ENCODE data around the gene LARGE1.

The LARGE1 gene

GRCh38 chr22:33771136-33771535 is 149.1 kb downstream of the LARGE1 start:
- no peak for DNase-seq

DNA sequence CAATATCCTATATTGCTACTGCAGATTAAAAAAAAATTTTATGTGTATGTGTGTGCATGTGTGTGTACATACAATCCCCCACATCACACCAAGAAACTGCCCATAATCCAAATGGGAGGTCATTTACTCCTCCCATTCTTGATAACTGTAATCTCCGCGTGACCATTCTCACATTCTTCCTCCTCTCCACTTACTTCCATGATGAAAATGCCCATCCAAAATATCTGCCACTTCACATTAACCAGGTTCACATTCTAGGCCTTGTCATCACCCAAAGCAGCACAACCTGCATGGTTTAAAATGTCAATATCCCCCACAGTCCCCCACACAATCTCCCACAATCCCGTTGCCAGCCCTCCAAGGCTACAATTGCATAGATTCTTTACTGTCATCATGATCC is 149.6 kb downstream of the LARGE1 start:
- DNase-seq: no peak

DNA sequence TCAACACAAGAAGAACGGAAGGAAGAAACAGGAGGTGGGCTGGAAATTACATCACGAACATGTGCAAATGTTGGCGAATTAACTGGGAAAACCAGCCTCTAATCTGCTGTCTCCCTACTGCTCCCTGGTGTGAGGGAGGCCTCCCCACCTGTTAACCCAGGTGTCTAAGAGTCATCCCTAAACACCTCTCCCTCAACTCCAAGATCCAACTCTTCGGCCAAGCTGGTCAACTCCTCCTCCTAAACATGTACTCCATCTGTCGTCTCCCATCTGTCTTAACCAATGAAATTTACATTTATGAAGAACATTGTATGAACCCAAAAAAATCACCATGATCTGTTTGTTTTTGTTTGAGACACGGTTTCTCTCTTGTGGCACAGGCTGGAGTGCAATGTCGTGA is 154.2 kb downstream of the LARGE1 start:
- DNase-seq: no peak

GRCh38 chr22:33758961-33759360 is 161.3 kb downstream of the LARGE1 start:
- no peak for DNase-seq

GRCh38 chr22:33757802-33758483 is 162.3 kb downstream of the LARGE1 start:
- no peak for DNase-seq

GRCh38 chr22:33757041-33757801 is 163.1 kb downstream of the LARGE1 start:
- DNase-seq: no peak

DNA sequence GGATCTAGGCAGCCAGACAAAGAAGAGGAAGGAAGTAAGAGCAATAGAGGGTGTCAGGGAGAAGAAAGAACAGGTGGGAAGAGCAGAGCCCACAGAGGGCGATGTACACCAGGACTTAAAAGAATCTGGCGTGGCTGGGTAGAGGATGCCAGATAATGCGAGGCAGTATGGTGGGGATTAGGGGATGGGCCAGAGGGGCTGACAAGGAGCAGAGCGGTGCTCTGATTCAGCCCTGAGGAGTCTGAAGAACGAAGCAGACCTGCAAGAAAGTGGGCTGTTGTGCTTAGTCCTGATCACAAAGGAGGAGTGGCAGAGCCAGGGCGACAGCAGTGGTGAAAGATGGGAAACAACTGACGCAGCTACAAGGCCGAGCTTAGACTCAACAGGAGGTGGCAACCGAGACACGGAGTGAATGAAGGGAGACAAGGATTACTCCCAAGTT is 163.7 kb downstream of the LARGE1 start:
- DNase-seq: no peak

DNA sequence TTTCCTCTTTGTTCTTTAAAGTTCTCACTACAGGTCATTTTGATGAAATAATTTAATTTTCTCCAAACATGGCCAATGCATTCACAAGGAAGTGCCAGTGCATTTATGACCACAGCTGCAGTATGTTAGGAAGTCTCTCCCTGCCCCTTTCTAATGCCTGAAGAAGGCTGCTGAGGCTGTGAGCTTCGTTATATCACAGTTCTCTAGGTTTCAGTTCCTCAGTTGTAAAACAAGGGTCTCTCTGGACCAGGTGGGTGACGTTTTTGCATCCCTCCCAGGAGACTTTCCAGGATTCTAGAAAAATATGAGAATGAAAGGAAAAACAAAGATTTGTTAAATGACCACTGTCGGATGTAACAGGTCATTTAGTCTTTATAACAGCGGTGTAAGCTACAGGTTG is 171.6 kb downstream of the LARGE1 start:
- DNase-seq: no peak

DNA sequence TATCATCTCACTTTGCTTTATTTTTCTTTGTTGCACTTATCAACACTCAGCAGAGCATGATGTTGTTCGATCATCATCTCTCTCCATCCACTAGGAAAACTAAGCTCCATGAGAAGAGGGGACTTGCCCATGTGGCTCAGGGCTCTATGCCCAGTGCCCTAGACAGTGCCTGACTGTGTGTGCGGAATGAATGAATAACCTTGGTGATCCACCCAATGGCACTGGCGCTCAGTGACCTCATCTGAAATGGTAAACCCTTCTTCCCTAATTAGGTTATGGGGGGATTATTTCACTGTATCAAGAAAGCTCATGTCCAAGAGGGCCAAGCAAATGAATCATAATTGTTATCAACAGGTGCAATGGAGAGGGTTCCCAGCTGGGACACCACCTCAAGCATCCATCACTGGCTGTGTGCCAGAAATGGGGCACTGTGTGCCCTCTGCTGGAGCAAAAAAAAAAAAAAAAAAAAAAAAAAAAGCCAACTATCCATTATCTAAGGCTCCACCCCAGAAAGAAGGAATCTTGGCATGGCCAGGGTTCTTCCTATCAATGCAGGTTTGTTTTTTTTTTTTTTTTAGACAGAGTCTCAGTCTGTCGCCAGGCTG is 172.6 kb downstream of the LARGE1 start:
- DNase-seq: no peak

GRCh38 chr22:33747029-33747428 is 173.2 kb downstream of the LARGE1 start:
- DNase-seq: no peak

DNA sequence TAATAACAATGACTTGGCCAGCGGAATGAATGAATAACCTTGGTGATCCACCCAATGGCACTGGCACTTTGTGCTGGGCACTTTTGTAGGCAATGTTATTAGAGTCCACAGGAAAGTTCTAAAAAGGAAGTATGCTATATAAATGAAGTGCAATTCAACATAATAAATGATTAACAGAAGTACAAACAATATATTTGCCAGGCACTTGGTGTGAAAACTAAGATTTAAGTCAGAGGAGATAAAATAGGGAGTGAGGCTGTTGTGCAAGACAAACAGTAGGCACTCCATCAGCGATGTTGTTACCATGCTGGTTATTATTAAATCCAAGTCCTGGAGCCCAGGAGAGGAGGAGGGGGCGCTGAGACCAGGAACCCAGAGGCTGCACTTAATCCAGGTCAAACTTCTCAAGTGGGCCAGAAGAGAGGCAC is 173.8 kb downstream of the LARGE1 start:
- DNase-seq: no peak

DNA sequence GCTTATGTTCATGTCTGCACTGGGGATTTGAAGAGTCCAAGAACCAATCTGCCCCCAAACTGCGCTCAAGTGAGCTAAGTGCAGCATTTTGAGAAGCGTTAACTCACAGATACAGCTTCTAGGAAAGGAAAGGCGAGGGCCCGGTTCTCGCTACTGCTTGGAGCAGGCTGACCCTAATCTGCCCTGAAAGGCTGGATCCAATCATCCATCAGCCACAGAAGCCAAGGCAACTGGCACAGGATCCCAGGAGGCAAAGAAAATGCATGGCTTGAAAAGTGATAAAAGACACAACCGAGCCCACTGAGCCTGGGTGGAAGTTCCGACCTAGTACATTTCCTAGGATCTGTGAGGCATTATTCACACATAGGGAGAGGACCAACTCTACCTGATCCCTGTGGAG is 174.8 kb downstream of the LARGE1 start:
- DNase-seq: no peak

- no peak for DNase-seq
These were observed 176.5 kb downstream of the LARGE1 start for GRCh38 chr22:33743756-33744155.

GRCh38 chr22:33741025-33741424 is 179.3 kb downstream of the LARGE1 start:
- no peak for DNase-seq

DNA sequence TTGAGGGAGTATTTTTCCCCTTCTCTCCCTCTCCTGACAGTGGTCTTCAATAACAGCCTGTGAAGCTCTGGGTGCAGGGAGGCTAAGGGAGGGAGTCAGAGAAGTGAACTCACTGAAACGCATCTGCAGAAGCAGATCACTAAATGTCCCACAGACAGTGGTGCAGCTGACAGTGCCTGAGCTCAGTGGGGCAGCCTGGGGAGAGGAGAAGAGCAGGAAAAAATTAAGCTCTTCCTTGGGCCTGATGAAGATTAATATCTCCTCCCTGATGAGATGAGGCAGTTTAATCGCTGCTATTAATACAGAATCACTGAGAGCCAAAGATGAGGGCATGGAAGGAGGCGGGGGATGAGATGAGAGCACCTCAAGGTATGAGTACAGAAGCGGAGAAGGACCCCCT is 180.8 kb downstream of the LARGE1 start:
- DNase-seq: no peak

DNA sequence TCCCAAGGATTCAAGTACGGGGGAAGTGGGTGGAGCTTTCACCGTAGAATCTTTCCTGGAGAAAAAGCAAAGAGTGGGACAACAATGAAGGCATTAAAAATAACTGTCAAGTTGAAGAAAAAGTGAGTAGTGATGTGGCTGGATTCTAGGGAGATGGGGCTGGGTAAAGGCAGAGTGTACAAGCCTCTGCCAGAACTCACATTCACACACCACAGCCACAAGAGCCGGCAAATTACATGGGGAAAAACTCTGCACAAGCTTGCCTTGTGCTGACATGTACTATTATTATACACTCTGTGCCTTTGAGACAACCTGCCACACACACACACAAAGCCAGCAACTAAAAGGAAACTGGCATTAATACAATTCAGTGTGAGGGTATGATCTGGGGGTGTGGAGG is 182.6 kb downstream of the LARGE1 start:
- no peak for DNase-seq

- no peak for DNase-seq
These were observed 184.3 kb downstream of the LARGE1 start for GRCh38 chr22:33735978-33736377.

GRCh38 chr22:33728847-33729246 is 191.4 kb downstream of the LARGE1 start:
- DNase-seq: no peak

DNA sequence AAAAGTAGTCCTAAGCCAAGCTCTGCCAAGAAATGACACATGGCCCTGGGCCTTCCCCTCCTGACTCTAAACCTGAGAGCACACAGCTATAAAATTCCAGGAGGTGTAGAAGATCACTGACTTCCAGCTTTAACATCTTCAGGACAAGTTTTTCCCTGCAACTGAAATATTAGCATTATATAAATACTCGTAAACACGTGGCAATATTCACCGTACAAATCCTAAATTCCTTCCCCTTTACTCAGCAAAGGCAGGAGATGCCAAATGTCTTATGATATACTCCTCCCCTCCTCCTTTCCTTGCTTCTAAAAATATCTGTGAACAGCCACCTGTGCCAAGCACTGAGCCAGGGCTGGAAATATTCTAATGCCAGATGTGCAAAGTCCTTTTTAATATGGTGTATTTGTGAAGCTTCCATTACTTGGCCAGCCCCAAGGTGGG is 194.0 kb downstream of the LARGE1 start:
- DNase-seq: no peak

- DNase-seq: no peak
These were observed 196.4 kb downstream of the LARGE1 start for GRCh38 chr22:33723915-33724314.

- no peak for DNase-seq
These were observed 197.5 kb downstream of the LARGE1 start for GRCh38 chr22:33722816-33723215.

- DNase-seq: no peak
These were observed 200.0 kb downstream of the LARGE1 start for GRCh38 chr22:33720166-33720878.

DNA sequence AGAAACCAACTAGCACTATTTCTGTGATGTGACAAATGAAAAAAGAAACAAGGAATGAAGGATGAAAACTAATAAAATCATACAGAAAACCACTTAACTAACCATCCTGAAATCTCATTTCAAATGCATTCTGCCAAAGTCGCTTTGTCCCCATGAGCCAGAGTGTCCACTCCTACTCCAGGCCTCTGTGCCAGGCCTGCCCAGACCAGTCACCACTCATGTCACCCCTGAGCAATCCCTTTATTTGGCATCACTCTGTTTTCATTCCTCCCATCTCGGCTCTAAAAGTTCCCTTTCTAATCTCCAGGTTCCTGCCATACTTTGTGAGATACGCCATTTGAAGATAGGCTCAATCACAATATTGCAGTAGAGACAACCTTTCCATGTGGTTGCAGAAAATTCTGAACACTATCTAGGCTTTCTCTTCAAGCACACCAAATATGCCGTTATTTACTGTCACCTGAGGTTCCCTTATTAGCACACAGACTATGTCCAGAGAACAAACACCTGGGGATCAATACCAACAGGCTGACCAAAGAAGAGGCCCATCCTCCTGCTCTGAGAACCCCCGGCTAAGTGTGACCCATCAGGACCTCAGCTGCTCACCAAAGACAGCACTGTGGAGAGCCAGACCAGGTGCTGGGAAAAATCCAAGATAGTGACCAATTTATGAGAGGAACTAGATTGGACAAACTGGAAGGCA is 202.4 kb downstream of the LARGE1 start:
- no peak for DNase-seq
